MM.1S (cell line): ENCODE measurements around the gene PTPRN2.

Experiments used
- CTCF ChIP-seq: fragments of 300-600 bp; sonication (generic); IDR thresholded peaks from 2 replicates; pipeline ENCODE4 v1.5.1; 2016; ENCODE audit warnings: antibody characterized with exemption, low read length, mixed read lengths
- EZH2 ChIP-seq: fragments of 300-600 bp; sonication (generic); optimal IDR thresholded peaks from 2 replicates; pipeline ENCODE3; 2017; ENCODE audit warnings: low read depth, mild to moderate bottlenecking, antibody characterized with exemption, low read length, mixed read lengths
- EZH2phosphoT487 ChIP-seq: fragments of 300-600 bp; sonication (generic); IDR thresholded peaks from 2 replicates; pipeline ENCODE4 v1.6.1; 2018; ENCODE audit warnings: antibody characterized with exemption, low read length

GRCh38 chr7:158563911-158564662 lies 23.5 kb downstream of the PTPRN2 start:
- TF ChIP-seq CTCF (no peak), EZH2 (no peak), EZH2phosphoT487 (no peak)
